DND-41 (cell line): ENCODE results near the gene TPM2.

ENCODE experiments used
- ATAC-seq: fragments of 200-7000 bp; cut with Tn5 transposase; 3 replicates; pipeline ENCODE4 v1.9.1; 2021; ENCODE audit warnings: low read depth; ENCODE audit not compliant: insufficient read depth
- DNase-seq: peaks from one replicate; pipeline ENCODE4 v3.0.0-alpha.2; 2020
- H2AFZ ChIP-seq: 2 replicates; pipeline ENCODE4 v1.6.0; 2012; ENCODE audit warnings: low read depth, low read length
- H3K27ac ChIP-seq: 2 replicates; pipeline ENCODE4 v1.5.1; 2012; ENCODE audit warnings: low read length, inconsistent platforms
- H3K27me3 ChIP-seq: fragments of 200-600 bp; sonication (generic); 2 replicates; pipeline ENCODE4 v1.6.0; 2012; ENCODE audit warnings: low read length, mild to moderate bottlenecking, inconsistent platforms; ENCODE audit not compliant: insufficient read depth, poor library complexity
- H3K36me3 ChIP-seq: 2 replicates; pipeline ENCODE4 v1.5.1; 2012; ENCODE audit warnings: low read length, inconsistent platforms; ENCODE audit not compliant: insufficient read depth
- H3K4me1 ChIP-seq: 2 replicates; pipeline ENCODE4 v1.5.1; 2012; ENCODE audit warnings: mild to moderate bottlenecking, low read length; ENCODE audit not compliant: insufficient read depth
- H3K4me2 ChIP-seq: 2 replicates; pipeline ENCODE4 v1.6.0; 2012; ENCODE audit warnings: mild to moderate bottlenecking, moderate library complexity, low read length, inconsistent platforms; ENCODE audit not compliant: insufficient read depth
- H3K4me3 ChIP-seq, 2 experiments: fragments of 200-600 bp in 1 of 2; shearing (Covaris generic) in 1 of 2; 2 replicates each; pipeline ENCODE4 v1.5.1; 2012 to 2016; ENCODE audit warnings: inconsistent platforms in 2 of 2, low read length in 2 of 2, mild to moderate bottlenecking in 2 of 2, low read depth in 1 of 2, moderate library complexity in 1 of 2
- H3K79me2 ChIP-seq: 2 replicates; pipeline ENCODE4 v1.6.0; 2012; ENCODE audit warnings: low read length, inconsistent platforms; ENCODE audit not compliant: insufficient read depth
- H3K9ac ChIP-seq: 2 replicates; pipeline ENCODE4 v1.6.0; 2012; ENCODE audit warnings: low read depth, mild to moderate bottlenecking, inconsistent platforms, low read length, moderate library complexity
- H3K9me3 ChIP-seq: 2 replicates; pipeline ENCODE4 v1.5.1; 2012; ENCODE audit warnings: low read length, moderate library complexity, mild to moderate bottlenecking, inconsistent platforms; ENCODE audit not compliant: insufficient read depth, severe bottlenecking
- H4K20me1 ChIP-seq: 2 replicates; pipeline ENCODE4 v1.6.0; 2012; ENCODE audit warnings: low read length; ENCODE audit not compliant: insufficient read depth
- EZH2 ChIP-seq: IDR thresholded peaks from 3 replicates; pipeline ENCODE4 v1.6.1; 2012; ENCODE audit warnings: borderline replicate concordance, low read depth, mild to moderate bottlenecking, moderate library complexity, low read length, inconsistent platforms; ENCODE audit not compliant: severe bottlenecking
- TF ChIP-seq, protein P1 (sequence below): IDR thresholded peaks from 2 replicates; pipeline ENCODE4 v1.5.1; 2012; ENCODE audit warnings: borderline replicate concordance, low read length, moderate library complexity, mild to moderate bottlenecking; ENCODE audit not compliant: poor library complexity, severe bottlenecking; ENCODE audit errors: extremely low read depth

TPM2 gene

DNA sequence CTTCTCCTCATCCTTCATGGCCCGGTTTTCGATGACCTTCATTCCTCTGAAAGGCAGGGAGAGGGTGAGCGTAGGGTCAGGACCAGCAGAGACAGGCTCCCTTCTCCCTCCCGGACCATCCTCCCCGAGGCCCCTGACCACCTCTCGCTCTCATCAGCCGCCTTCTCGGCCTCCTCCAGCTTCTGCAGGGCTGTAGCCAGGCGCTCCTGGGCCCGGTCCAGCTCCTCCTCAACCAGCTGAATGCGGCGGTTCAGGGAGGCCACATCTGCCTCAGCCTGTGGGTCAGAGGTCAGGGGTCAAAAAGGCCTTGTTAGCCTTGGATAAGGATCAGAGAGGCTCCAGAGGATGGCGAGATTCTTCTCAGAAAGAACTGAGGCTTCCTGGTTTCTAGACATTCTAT lies 4.2 kb downstream of the TPM2 start:
- Histone ChIP-seq H3K79me2 (peaks cover 5% of the 10 kb centered on the region), H3K36me3 (peaks cover 48% of the 10 kb centered on the region)

DNA sequence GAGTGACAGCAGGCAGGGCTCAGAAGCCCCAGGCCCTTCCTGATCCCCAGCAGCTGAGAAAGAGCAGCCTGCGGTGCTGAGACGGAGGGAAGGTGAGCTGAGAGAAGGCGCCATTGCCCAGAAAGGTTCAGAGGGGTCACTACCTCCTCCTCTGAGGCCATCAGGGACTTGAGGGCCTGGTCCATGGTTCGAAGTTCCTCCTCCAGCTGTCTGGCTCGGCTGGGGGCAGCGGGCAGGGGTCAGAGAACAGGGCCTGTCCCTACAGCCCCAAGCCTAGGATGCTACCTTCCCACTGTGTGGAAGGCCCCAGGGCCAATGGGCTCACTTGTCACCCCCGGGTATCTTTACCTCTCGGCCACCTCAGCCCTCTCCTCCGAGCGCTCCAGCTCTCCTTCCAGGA lies 4.8 kb downstream of the TPM2 start:
- H3K36me3 ChIP-seq = peaks cover 48% of the 10 kb centered on the region
- no peaks in the 10 kb centered on the region for H3K27me3 ChIP-seq
- DNase-seq = no peak
- TF ChIP-seq, protein P1, sequence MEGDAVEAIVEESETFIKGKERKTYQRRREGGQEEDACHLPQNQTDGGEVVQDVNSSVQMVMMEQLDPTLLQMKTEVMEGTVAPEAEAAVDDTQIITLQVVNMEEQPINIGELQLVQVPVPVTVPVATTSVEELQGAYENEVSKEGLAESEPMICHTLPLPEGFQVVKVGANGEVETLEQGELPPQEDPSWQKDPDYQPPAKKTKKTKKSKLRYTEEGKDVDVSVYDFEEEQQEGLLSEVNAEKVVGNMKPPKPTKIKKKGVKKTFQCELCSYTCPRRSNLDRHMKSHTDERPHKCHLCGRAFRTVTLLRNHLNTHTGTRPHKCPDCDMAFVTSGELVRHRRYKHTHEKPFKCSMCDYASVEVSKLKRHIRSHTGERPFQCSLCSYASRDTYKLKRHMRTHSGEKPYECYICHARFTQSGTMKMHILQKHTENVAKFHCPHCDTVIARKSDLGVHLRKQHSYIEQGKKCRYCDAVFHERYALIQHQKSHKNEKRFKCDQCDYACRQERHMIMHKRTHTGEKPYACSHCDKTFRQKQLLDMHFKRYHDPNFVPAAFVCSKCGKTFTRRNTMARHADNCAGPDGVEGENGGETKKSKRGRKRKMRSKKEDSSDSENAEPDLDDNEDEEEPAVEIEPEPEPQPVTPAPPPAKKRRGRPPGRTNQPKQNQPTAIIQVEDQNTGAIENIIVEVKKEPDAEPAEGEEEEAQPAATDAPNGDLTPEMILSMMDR = no peak
- TF ChIP-seq EZH2 = no peak
- peaks cover 16% of the 10 kb centered on the region for H3K4me1 ChIP-seq
- ATAC-seq = no peak
- no peaks in the 10 kb centered on the region for H3K9me3 ChIP-seq
- no peak overlapping the region for H3K4me2 ChIP-seq
- no peak overlapping the region for H3K27ac ChIP-seq
- H4K20me1 ChIP-seq = no peaks in the 10 kb centered on the region; the same call in 1 of the 2 replicates
- no peak overlapping the region for H2AFZ ChIP-seq
- no peak overlapping the region for H3K9ac ChIP-seq
- no peak overlapping the region for H3K4me3 ChIP-seq
- H3K79me2 ChIP-seq = no peaks in the 10 kb centered on the region

More for the DNA sequence above, 4.2 kb downstream of the TPM2 start:
- TF ChIP-seq, protein P1 = no peak
- no peak for TF ChIP-seq EZH2
- ATAC-seq = no peak
- Histone ChIP-seq H3K27ac (no peak overlapping the region), H4K20me1 (no peaks in the 10 kb centered on the region; the same call in 1 of the 2 replicates), H2AFZ (no peak overlapping the region), H3K9me3 (no peaks in the 10 kb centered on the region), H3K4me3 (no peak overlapping the region), H3K4me1 (peaks cover 21% of the 10 kb centered on the region), H3K9ac (no peak overlapping the region), H3K27me3 (no peaks in the 10 kb centered on the region), H3K4me2 (no peak overlapping the region)
- no peak for DNase-seq

DNA sequence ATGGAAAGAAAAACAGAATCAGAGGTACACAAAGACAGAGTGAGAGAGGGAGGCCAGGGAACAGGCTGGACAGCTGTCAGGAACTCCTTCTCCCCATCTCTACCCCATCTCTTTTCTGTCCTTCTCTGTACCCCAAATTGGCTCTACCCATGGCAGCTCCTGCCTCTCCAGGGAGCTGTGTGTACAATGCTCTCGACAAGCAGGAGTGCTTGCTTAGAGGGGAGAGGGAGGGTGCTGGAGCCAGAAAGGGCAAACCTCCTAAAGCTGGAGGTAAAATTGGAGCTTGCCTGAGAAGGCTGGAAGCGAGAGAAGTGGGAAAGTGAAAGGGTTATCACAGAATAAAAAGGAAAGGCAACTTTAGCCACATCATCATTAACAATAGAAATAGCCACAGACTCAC lies 6.4 kb downstream of the TPM2 start:
- no peak overlapping the region for H3K9ac ChIP-seq
- peaks cover 2% of the 10 kb centered on the region; the same call in 1 of the 2 replicates for H3K4me1 ChIP-seq
- peaks cover 45% of the 10 kb centered on the region for H3K36me3 ChIP-seq
- H3K27ac ChIP-seq = no peak overlapping the region
- H3K4me2 ChIP-seq = no peak overlapping the region
- H3K4me3 ChIP-seq = no peak overlapping the region
- TF ChIP-seq EZH2 = no peak
- TF ChIP-seq, protein P1 = no peak
- H3K27me3 ChIP-seq = no peaks in the 10 kb centered on the region
- H3K9me3 ChIP-seq = no peaks in the 10 kb centered on the region
- H4K20me1 ChIP-seq = no peaks in the 10 kb centered on the region; the same call in 1 of the 2 replicates
- H2AFZ ChIP-seq = no peak overlapping the region
- ATAC-seq (no peak), DNase-seq (no peak)
- no peaks in the 10 kb centered on the region for H3K79me2 ChIP-seq
